Hematopoietic multipotent progenitor cell treated with erythropoietin and hydrocortisone succinate and interleukin-3 and kit ligand, for 15 days (in vitro differentiated cells): ENCODE data around the gene HDAC11.
"Not testable (repeated sequence)": the region's sequence is repeated elsewhere in the genome, so short reads cannot be mapped to it uniquely, and the experiment has no call there.

ENCODE experiments used
- DNase-seq: peaks from one replicate; pipeline ENCODE4 v3.0.0-alpha.2; 2015; ENCODE audit warnings: low spot score

HDAC11 gene

DNA sequence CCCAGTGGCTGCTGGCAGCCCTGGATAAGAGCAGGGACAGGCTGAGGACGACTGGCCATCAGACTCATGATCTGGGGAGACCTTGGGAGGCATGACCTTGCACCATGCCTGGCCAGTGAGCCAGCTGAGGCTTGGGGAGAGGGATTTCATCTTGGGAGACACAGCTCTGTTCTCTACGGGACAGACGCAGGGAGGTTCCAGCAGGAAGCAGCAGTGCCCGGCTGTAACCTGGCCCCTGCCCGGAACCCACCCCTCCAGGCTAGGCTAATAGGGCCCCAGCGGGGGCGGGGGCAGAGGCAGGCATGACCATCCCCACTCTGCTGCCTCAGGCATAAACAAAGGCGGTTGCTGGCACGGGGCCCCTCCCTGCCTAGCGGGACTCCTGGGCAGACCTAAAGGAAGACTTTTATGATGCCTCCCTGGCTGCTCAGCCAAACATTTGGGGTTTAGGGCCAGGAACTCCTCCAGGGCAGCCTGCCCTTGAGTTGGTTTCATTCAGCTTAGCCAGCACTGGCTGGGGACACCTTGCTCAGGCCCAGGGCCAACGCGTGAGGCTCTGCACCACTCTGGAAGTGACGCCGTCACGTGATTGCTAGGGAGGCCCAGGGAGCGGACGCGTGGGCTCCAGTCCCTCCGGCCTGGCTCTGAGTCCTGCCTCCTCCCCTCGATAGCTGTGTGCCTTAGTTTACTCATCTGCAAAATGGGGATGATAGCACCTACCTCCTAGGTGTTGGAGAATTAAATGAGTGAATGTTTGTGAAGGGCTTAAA lies 27.6 kb downstream of the HDAC11 start:
- no peak for DNase-seq

DNA sequence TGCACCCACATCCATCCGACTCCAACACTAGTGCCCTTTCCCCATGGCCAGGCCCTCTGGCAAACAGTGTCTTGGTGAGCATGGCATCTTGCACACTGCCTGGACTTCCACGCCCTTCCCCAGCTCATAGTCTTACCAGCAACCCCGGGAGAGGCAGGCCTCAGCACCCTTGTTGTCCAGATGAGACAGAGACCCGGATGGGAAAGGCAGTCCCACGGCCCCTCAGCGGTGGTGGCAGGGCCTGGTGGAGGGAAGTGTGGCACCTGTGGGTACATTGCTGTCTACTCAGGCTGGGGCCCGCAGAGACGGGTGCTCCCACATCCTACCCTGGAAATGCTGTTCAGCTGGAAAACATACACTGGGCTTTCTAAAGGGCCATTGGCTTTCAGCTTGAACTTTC lies 28.4 kb downstream of the HDAC11 start:
- no peak for DNase-seq

DNA sequence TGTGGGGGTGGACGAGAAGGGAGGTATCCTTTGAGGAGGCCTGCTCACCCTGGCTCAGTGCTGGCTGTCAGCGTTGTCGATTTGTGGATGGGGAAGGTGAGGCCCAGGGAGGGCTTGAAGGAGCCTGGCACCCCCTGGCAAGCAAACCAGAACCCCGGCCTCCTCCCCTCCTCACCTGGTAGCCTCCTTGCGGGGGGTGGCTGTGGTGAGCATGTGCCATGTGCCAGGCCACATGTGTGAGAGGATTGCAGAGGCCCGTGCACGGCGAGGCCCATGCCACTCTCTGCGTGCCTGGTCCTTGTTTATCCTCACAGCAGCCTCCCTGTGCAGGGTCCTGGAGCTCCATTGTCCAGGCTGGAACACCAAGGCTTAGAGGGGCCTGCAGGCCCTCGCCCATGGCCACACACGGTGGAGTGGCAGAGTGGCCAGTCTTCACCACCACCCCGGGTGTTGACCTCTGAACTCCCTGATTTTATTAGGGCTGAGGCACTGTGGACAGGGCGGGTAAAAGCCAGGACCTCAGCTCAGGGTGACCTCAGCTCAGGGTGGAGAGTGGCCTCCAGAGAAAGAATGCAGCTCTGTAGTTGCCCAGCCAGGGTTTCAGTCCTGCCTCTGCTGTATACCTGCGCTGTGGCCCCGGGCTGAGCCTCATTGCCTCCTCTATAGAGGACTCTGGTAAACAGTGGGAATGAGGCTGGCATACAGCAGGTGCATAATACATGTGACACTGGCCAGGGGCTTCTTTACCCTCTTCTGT lies 29.1 kb downstream of the HDAC11 start:
- no peak for DNase-seq

DNA sequence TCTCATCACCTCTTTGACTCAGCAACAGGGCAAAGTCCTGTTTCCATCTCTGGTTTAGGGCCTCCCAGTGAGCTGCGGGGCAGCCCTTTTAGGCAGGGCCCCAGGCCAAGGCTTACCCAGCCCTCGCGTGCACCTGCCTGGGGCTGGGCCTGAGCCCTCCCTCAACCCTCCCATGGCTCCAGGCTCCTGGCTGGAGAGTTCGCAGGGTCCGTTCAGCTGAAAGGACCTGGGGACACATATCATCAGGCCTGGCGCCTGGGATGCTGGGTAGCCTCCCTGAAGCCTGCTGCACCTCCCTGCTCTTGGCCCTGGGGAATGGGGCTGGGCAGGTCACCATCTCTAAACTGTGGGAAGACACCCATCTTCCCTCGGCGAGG lies 29.7 kb downstream of the HDAC11 start:
- no peak for DNase-seq

DNA sequence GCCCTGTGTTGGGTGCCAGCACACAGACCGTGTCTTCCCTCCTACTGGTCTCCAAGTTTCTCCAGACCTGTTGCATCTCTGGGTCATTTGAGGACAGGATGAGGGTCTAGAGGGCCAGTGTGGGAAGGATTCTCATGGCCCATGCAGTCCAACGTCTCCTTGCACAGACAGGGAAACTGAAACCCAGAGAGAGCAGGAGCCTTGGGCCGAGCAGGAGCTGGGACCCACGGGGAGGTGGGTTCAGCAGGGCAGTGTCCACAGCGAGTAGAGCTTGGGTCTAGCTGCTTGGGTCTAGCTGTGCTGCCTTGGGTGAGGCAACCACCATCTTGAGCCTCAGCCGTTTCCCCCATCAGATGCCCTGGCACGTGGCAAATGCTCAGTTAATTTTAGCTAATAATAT lies 32.3 kb downstream of the HDAC11 start:
- DNase-seq = no peak

DNA sequence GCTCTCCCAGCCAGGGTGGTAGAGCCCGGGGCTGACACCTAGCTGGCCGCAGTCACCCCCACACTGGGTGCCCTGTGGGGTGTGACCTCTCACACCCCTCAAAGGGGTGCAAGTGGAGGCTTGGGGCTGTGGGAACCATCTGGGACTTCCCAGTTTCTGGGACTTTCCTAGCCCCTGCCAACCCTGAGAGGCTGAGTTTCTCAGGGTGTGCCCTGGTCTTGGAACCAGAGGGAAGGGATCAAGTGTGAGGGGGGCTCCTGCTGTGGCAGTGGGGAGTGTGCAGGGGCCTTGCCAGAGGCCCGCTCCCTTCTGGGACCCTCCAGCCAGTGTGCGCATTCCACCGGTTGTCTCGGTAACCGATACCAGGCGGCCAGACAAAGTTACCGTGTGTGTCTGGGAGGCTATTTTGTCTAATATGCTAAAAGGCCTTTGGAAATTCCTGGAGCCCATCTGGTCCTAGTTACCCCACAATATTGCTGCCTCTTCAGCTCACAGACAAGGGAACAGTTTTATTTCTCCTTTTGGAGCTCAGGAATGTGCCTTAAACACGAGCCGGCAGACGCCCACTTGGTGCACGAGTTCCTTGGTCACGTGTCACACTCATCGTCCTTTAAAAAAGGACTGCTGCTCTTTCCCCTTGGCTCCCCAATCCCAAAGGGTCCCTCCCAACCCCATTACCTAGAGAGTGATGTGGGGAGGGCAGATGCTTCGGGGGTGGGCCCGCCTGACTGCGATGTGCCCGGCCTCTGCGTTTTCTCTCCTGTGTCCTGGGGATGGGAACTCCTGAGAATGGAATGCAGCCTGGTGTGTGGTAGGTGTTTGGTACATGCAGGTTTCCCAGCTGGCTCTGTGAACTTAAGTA lies 33.2 kb downstream of the HDAC11 start:
- no peak for DNase-seq

DNA sequence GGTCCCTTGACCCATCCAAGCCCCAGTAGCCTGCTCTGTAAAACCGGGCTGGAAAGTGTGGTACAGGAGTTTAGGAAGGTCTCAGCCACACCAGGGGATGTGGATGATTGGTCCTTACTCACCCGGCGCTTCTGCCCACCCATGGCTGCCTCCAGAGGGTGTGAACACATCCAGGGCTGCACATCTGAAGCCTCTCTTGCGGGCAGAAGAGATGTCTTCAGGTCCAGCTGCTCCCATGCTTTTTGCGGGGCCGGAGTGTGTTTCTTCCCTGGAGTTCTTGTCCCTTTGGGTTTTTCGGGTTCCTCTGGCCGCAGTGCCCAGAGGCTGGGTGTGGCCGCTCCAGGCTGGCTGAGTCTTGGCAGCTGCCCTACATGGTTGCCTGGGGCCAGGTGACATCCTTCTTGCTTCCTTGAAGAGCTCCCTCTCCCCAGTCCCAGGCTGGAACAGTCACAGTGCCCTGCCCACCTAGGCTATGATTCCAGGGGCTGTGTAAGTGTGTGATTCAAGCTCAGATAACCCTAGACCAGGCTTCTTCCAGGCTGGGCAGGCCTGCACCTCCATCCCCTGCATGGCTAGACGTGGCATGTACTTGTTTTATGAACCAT lies 33.9 kb downstream of the HDAC11 start:
- DNase-seq = no peak

DNA sequence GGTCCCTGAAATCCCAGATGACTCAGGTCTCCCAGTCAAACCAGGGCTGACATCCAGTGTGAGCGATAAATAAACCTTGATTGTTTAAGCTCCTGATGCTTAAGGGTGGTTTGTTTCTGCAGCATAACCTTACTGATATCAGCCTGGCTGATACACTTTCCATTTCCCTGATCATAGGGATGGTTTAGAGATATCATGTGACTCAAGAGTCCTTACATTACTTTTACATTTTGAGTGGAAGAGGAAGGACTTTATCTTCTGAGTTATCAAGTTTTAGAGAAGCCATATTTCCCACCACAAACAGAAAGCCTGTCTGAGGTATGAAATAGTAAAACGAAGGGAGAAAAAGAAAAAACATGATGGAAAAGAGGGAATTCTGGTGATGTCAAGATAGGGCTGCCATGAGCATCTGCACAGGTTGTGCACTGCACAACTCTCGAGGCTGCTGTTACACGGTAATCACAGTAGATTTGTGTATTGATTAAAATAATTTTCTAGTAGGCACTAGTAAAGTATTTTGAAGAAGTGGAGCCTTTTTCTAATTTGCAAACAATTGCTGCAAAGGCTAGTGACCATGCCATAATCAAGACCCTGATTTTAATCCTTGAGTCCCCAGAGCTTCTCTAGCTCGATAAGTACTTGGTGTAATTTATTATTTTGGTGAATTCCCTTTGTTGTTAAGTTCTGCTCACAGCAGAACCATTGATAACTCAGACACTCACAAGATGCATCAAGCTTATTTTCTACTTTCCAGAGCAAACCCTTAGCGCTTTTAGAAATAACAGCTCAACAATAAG lies 34.7 kb downstream of the HDAC11 start:
- no peak for DNase-seq

DNA sequence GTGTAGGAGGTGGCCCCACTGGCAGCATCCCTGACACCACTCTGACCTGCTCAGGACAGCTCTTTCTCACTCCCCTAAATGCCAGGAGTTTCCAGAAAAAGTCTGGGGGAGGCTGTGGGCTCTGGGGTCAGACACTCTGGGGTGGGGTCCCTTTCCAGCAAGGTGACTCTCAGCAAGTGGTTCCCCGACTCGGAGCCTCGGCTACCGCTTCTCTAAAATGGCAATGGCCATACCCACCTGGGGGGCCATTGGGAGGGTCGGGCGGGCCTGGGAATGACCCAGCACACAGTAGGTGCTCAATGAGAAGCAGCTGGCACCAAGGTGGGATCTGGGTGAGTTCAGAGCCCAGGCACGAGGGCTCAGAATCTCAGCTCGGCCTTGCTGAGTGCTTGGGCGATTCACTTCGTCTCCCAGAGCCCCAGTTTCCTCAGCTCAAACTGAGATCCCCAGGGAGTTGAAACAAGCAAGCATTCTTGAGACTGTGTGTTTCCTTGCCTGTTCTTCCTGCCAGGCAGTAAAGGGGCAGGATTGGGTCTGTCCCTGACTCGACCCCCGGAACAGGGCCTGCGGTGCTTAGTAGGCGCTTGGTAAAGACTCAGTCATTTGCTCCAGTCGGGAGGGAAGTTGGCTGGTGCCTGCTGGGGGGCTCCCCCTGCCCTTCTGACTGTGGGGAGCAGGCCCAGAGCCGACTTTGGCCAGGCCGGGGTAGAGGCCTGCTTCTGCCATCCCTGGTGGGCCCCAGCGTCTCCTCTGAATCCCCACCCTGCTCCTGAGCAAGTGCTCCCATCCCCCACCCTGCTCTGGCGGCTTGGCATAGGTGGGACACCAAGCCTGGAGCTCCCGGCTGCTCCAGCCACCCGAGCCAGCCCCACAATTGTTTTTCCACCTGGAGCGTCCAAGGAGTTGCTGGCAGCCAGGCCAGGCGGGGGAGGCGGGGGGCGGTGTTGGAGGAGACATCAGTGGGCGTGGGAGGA lies 36.0 kb downstream of the HDAC11 start:
- DNase-seq = no peak

DNA sequence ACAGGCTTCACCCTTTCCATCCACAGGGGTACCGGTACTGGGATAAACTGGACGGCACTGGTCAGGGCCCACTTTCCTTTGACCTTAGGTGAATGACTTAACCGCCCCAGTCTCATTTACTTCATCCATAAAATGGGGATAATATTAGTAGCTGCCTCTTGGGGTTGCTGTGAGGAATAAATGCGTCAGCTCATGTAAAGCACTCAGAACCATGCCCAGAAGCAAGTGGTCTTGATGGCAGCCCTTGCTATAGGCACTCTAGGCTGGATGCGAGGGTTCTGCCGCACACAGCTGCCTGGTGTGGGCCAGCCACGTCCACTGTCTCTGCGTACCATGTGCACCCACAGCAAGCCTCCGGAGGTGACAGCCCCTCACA lies 36.6 kb downstream of the HDAC11 start:
- no peak for DNase-seq

DNA sequence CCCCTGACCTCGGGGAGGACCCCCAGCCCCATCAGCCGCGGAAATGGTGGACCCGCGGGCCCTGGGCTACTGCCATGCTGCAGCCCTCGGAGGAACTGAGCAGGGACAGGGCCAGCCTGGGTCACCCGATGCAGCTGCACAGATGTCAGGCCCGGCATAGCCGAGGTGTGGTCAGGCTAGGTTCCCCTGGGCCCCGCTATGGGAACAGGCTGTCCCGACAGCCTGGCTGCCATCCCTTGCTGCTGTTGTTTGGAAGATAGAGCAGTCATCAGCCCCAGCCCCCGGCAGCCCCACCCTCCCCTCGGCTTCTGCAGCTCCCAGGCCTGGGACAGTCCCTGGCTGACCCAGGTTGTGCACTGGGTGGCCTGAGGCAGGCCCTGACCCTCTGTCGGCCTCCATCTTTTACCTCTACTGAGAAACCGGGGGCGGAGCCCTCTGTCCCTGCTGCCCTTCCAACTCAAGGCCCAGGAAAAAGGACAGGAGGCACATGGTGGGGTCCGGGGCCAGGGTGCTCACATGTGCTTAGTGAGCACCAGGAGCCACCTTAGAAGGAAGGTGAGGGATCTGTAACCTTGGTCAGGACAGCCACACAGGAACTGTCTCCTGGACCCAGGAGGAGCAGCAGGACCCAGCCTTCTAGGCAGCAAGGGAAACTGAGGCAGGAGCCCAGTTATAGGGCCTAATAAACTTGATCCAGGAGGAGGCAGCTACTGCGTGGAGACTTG lies 37.3 kb downstream of the HDAC11 start:
- DNase-seq = no peak

DNA sequence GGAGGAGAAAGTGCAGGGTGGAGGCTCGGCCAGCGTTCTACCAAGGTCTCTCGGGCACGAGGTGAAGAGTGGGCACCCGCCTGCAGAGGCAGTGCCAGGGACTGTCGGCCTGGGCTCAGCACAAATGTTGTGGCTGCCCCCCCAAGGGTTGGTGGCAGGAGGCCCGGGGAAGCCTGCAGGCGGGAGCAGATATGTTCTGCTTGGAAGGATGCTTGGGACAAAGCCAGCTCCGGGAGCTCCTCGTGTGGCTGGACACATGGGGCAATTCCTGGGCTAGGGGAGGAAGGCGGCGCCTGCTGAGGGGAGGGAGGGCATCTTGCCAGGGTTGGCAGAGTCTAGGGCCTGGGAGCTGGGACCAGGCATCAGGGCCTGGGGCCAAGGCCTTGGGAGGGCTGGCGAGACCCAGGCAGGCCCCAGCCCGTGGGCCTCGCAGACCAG lies 38.4 kb downstream of the HDAC11 start:
- DNase-seq = no peak

DNA sequence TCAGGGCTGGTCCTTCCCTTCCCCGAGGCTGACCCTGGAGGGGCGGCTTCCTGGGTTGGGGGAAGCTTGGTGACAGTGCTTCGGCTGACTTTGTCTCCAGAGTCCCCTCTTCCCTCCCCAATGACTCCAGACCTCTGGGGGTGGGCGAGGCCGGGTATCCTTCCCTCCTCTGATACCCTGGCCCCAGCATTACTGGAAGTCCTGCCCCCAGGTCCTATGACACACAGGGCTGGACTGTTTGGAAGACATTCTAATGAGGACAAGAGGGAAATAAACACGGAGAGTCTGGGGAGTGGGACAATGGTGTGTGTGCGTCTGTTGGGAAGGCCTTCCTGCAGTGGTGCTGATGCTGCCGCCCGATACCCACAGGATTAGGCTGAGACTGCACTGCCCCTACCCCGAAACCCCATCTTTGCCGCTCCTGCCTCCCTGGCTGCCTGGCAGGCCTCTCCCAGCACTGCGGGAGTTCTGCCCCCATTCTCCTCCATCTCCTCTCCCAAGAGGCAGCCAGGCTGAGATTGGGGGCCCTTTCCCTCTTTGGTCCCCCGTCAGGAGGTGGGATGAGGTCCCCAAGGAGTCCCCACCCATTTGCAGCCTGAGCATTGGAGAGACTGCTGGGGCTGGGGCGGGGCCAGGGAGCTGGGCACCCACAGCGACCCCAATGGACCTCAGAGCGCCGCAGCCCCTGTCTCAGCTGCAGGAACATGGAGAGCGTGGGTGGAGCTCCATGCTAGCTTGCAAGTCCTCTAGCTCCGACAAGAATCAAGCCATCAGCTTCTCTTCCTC lies 39.1 kb downstream of the HDAC11 start:
- DNase-seq = no peak

DNA sequence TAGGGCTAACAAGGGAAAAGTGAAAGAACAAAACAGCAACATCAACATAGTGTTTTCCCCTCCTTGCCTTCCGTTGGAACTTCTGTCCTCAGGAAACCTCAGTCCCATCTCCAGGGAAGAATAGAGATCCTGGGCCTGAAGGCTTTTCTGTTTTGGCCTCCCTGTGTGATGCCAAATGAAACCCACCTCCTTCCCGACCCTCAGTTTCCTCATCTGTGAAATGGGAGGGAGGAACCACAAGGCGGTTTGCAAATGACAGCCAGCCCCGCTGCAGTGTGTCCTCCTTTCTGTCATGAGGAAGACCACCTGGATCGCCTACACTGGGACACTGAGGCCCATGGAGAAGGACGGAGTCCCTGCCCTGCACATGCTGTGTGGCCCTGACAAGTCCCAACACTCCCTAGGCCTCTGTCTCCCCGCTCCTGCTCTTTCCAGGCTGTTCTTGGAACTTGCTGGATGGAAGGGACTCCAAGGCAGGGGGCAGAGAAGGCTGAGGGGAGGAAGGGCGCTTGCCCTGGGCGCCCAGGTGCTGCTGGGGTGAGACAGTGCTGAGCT lies 40.3 kb downstream of the HDAC11 start:
- DNase-seq = no peak

DNA sequence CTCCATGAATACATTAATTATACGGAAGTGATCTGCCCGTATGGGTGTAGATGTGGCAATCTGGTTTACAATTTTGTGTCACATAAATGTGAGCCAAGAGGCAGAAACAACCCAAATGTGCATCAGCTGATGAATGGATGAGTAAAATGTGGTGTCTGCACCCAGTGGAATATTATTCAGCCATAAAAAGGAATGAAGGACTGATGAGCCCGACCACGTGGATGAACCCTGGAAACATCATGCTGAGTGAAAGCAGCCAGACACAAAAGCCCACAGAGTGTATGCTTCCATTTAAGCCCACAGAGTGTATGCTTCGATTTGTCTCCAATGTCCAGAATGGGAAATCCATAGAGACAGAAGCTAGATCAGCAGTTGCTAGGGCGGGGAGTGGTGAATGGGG lies 41.2 kb downstream of the HDAC11 start:
- no peak for DNase-seq

DNA sequence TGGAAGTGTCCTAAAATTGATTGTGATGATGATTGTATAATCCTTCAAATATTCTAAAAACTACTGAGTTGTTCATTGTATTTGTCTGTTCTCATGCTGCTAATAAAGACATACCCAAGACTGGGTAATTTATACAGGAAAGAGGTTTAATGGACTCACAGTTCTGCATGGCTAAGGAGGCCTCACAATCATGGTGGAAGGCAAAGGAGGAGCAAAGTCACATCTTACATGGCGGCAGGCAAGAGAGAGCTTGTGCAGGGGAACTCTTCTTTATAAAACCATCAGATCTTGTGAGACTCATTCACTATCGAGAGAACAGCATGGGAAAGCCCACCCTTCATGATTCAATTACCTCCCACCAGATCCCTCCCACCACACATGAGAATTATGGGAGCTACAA lies 41.6 kb downstream of the HDAC11 start:
- DNase-seq = not testable (repeated sequence)

DNA sequence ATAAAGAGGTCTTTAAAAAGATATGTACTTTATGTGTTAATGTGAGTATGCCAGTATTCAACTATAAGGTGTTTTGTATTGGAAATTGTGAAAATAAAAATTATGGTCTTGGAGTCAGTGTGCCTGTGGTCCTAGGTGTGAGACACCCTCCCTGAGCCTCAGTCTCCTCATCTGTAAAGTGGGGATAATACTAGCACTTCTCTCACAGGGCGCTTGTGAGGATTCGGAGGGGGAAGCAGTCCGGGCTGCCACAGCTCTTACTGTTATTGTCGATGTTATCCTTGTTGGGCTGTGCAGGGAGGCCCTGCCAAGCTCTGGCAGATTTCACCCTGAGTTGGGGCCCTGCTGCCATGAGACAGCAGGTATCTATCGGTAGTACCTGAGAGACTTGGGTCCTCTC lies 42.1 kb downstream of the HDAC11 start:
- no peak for DNase-seq

DNA sequence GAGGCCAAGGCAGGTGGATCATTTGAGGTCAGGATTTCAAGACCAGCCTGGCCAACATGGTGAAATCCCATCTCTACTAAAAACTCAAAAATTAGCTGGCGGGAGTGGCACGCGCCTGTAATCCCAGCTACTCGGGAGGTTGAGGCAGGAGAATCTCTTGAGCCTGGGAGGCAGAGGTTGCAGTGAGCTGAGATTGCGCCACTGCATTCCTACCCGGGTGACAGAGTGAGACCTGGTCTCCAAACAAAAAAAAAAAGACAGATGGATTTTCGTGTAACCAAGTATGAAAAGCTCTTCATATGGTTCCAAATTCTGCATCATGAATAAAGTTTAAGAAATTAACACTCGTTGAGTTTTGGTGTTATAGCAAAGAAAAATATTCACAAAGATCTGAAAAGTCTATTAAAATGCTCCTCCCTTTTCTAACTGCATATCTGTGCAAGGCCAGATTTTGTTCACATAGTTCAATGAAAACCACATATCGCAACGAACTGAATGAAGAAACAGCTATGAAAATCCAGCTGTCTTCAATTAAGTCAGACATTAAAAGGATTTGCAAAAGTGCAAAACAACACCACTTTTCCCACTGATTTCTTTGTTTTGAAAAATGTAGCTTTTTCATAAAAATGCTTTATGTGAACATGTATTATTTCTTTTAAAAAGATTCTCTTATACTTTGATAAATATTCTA lies 45.0 kb downstream of the HDAC11 start:
- no peak for DNase-seq
